GM19438 (cell line): Measurements from ENCODE around the gene DAP.
"Not testable (repeated sequence)": the region's sequence is repeated elsewhere in the genome, so short reads cannot be mapped to it uniquely, and the experiment has no call there.

Source experiments
- ATAC-seq: cut with Tn5 transposase; IDR thresholded peaks from one replicate; pipeline ENCODE4 v1.9.1; 2021; ENCODE audit warnings: low read depth; ENCODE audit not compliant: unreplicated experiment

The DAP gene

GRCh38 chr5:10761185-10761932 lies at the start of gene DAP:
TSS of gene DAP (minus strand) at chr5:10761234. CDS start at chr5:10761068, 166 bp downstream.
- peak; percentile 70 for ATAC-seq

- ATAC-seq: no peak
These were observed 47.6 kb upstream of the DAP start for GRCh38 chr5:10808347-10809226.

GRCh38 chr5:10801931-10802666 lies 41.1 kb upstream of the DAP start:
- no peak for ATAC-seq

- no peak for ATAC-seq
These were observed 39.8 kb upstream of the DAP start for GRCh38 chr5:10800852-10801251.

GRCh38 chr5:10797261-10797660 lies 36.2 kb upstream of the DAP start:
- ATAC-seq: no peak

- no peak for ATAC-seq
These were observed 32.8 kb upstream of the DAP start for GRCh38 chr5:10793785-10794184.

- ATAC-seq: no peak
These were observed 31.3 kb upstream of the DAP start for GRCh38 chr5:10792336-10792735.

GRCh38 chr5:10789726-10790125 lies 28.7 kb upstream of the DAP start:
- no peak for ATAC-seq

- ATAC-seq: no peak
These were observed 28.0 kb upstream of the DAP start for GRCh38 chr5:10789021-10789420.

- ATAC-seq: no peak
These were observed 27.3 kb upstream of the DAP start for GRCh38 chr5:10788358-10788757.

- ATAC-seq: no peak
These were observed 25.8 kb upstream of the DAP start for GRCh38 chr5:10786835-10787234.

GRCh38 chr5:10780208-10780607 lies 19.2 kb upstream of the DAP start:
- ATAC-seq: not testable (repeated sequence)

GRCh38 chr5:10779592-10779991 lies 18.6 kb upstream of the DAP start:
- ATAC-seq: no peak

- no peak for ATAC-seq
These were observed 17.3 kb upstream of the DAP start for GRCh38 chr5:10778179-10778910.

- no peak for ATAC-seq
These were observed 14.6 kb upstream of the DAP start for GRCh38 chr5:10775646-10776045.

- no peak for ATAC-seq
These were observed 12.0 kb upstream of the DAP start for GRCh38 chr5:10772901-10773585.

- no peak for ATAC-seq
These were observed 7.4 kb upstream of the DAP start for GRCh38 chr5:10768328-10768899.

- no peak for ATAC-seq
These were observed 1.9 kb upstream of the DAP start for GRCh38 chr5:10762776-10763500.
